DOHH2 (cell line): ENCODE data around the gene NDUFV2.

ENCODE experiments used
- EZH2phosphoT487 ChIP-seq: fragments of 200-600 bp; sonication (generic); IDR thresholded peaks from 2 replicates; pipeline ENCODE4 v1.6.1; 2017; ENCODE audit warnings: borderline replicate concordance, mild to moderate bottlenecking, antibody characterized with exemption, low read length, moderate library complexity, mixed read lengths
- TF ChIP-seq, protein P1 (sequence below): fragments of 200-600 bp; sonication (generic); IDR thresholded peaks from one replicate; pipeline ENCODE4 v1.5.1; 2014; ENCODE audit warnings: antibody characterized with exemption, mild to moderate bottlenecking, low read depth, low read length; ENCODE audit not compliant: poor library complexity, severe bottlenecking

GRCh38 chr18:9182852-9183399, 80.4 kb downstream of the NDUFV2 start:
- TF ChIP-seq, protein P1, sequence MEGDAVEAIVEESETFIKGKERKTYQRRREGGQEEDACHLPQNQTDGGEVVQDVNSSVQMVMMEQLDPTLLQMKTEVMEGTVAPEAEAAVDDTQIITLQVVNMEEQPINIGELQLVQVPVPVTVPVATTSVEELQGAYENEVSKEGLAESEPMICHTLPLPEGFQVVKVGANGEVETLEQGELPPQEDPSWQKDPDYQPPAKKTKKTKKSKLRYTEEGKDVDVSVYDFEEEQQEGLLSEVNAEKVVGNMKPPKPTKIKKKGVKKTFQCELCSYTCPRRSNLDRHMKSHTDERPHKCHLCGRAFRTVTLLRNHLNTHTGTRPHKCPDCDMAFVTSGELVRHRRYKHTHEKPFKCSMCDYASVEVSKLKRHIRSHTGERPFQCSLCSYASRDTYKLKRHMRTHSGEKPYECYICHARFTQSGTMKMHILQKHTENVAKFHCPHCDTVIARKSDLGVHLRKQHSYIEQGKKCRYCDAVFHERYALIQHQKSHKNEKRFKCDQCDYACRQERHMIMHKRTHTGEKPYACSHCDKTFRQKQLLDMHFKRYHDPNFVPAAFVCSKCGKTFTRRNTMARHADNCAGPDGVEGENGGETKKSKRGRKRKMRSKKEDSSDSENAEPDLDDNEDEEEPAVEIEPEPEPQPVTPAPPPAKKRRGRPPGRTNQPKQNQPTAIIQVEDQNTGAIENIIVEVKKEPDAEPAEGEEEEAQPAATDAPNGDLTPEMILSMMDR, result no peak
- no peak for TF ChIP-seq EZH2phosphoT487
